Measurements from ENCODE around the gene BTN1A1.

Gene BTN1A1
- long read RNA-seq: 0 reads

GRCh38 chr6:26500102-26500501 lies at the start of gene BTN1A1:
Gene BTN1A1, plus strand, starts transcription at chr6:26500303. Its CDS starts 984 bp downstream, at chr6:26501287.
- H3K27ac ChIP-seq (replicated peaks): no peak within 1 kb of the TSS
- DNase-seq (ENCODE audit: low read depth in 1 of 2, low spot score in 1 of 2): no peak
- H3K4me3 ChIP-seq (replicated peaks; ENCODE audit: insufficient read depth, low read length): no peak within 1 kb of the TSS
- TF ChIP-seq CTCF (IDR thresholded peaks at IDR 0.05; ENCODE audit: insufficient read depth, low read length) (no peak), REST (IDR thresholded peaks at IDR 0.05; ENCODE audit: insufficient replicate concordance, low read depth) (no peak), SPI1 (IDR thresholded peaks at IDR 0.05; ENCODE audit: borderline replicate concordance, low read depth) (no peak), POLR2AphosphoS5 (IDR thresholded peaks at IDR 0.05; ENCODE audit: low read depth) (no peak)
- peaks cover 17% of the 10 kb centered on the region for H3K27me3 ChIP-seq (ENCODE audit: insufficient read depth, poor library complexity, severe bottlenecking)

- H3K4me3 ChIP-seq (replicated peaks; ENCODE audit: insufficient read depth, low read length): no peak overlapping the region
- TF ChIP-seq CTCF (IDR thresholded peaks at IDR 0.05; ENCODE audit: insufficient read depth, low read length): no peak
- no peak for TF ChIP-seq GABPA (IDR thresholded peaks at IDR 0.05; ENCODE audit: low read depth)
- TF ChIP-seq REST (IDR thresholded peaks at IDR 0.05; ENCODE audit: insufficient replicate concordance, low read depth): no peak
- TF ChIP-seq POLR2AphosphoS5 (IDR thresholded peaks at IDR 0.05; ENCODE audit: low read depth): no peak
- no peak for TF ChIP-seq SPI1 (IDR thresholded peaks at IDR 0.05; ENCODE audit: borderline replicate concordance, low read depth)
- DNase-seq (ENCODE audit: low read depth in 1 of 2, low spot score in 1 of 2): no peak
- no peak overlapping the region for H3K27ac ChIP-seq (replicated peaks)
- no peaks in the 10 kb centered on the region for H3K27me3 ChIP-seq (ENCODE audit: insufficient read depth, poor library complexity, severe bottlenecking)
Observed at GRCh38 chr6:26452631-26453235, 47.4 kb upstream of the BTN1A1 start.

GRCh38 chr6:26454631-26455030 lies 45.5 kb upstream of the BTN1A1 start:
- TF ChIP-seq SPI1 (IDR thresholded peaks at IDR 0.05; ENCODE audit: borderline replicate concordance, low read depth) (no peak), GABPA (IDR thresholded peaks at IDR 0.05; ENCODE audit: low read depth) (no peak), CTCF (IDR thresholded peaks at IDR 0.05; ENCODE audit: insufficient read depth, low read length) (no peak), REST (IDR thresholded peaks at IDR 0.05; ENCODE audit: insufficient replicate concordance, low read depth) (no peak), POLR2AphosphoS5 (IDR thresholded peaks at IDR 0.05; ENCODE audit: low read depth) (no peak)
- H3K4me3 ChIP-seq (replicated peaks; ENCODE audit: insufficient read depth, low read length): no peak overlapping the region
- H3K27ac ChIP-seq (replicated peaks): no peak overlapping the region
- no peaks in the 10 kb centered on the region for H3K27me3 ChIP-seq (ENCODE audit: insufficient read depth, poor library complexity, severe bottlenecking)
- DNase-seq (ENCODE audit: low read depth in 1 of 2, low spot score in 1 of 2): no peak

Data from HL-60 (cell line).